GM23338 (cell line): ENCODE measurements around the gene SMC4.

ENCODE experiments used
- CREB1 ChIP-seq: fragments of 250-450 bp; sonication (Bioruptor Pico); IDR thresholded peaks from 2 replicates; pipeline ENCODE4 v1.5.0; 2020; ENCODE audit warnings: low read depth, mild to moderate bottlenecking, moderate library complexity
- EZH2 ChIP-seq: fragments of 200-600 bp; sonication (generic); IDR thresholded peaks from one replicate; pipeline ENCODE4 v1.8.0; 2017; ENCODE audit warnings: antibody characterized with exemption, mild to moderate bottlenecking, low read depth; ENCODE audit not compliant: unreplicated experiment
- EZH2phosphoT487 ChIP-seq: fragments of 200-600 bp; sonication (generic); IDR thresholded peaks from one replicate; pipeline ENCODE4 v1.8.1; 2018; ENCODE audit warnings: antibody characterized with exemption; ENCODE audit not compliant: unreplicated experiment
- POLR2AphosphoS5 ChIP-seq: IDR thresholded peaks from 2 replicates; pipeline ENCODE4 v1.6.1; 2016; ENCODE audit warnings: antibody characterized with exemption, low read depth
- STAT1 ChIP-seq: IDR thresholded peaks from one replicate; pipeline ENCODE4 v1.6.1; 2016; ENCODE audit warnings: antibody characterized with exemption; ENCODE audit not compliant: unreplicated experiment
- TF ChIP-seq, protein P1 (sequence below), 2 experiments: fragments of 200-600 bp in 1 of 2; sonication (generic) in 1 of 2; conservative IDR thresholded peaks; 2 replicates each; pipeline versions ENCODE4 v1.5.1 to v1.6.1; 2016 to 2017; ENCODE audit warnings: antibody characterized with exemption in 2 of 2, low read depth in 2 of 2, mild to moderate bottlenecking in 2 of 2, moderate library complexity in 1 of 2
- TF ChIP-seq, protein P2 (sequence below): IDR thresholded peaks from one replicate; pipeline ENCODE4 v1.6.1; 2018; ENCODE audit warnings: antibody characterized with exemption; ENCODE audit not compliant: unreplicated experiment

DNA sequence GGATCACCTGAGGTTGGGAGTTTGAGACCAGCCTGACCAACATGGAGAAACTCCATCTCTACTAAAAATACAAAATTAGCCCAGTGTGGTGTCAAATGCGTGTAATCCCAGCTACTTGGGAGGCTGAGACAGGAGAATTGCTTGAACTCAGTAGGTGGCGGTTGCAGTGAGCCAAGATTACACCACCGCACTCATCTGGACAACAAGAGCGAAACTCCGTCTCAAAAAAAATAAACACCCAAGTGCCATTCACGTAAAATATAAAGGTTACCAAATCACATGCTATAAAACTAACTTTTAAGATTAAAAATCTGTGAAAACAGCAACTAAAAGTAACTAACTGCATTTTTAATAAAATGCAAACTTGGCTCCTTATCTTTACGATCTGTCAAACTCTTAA is 41.2 kb downstream of the SMC4 start:
- TF ChIP-seq, protein P1, sequence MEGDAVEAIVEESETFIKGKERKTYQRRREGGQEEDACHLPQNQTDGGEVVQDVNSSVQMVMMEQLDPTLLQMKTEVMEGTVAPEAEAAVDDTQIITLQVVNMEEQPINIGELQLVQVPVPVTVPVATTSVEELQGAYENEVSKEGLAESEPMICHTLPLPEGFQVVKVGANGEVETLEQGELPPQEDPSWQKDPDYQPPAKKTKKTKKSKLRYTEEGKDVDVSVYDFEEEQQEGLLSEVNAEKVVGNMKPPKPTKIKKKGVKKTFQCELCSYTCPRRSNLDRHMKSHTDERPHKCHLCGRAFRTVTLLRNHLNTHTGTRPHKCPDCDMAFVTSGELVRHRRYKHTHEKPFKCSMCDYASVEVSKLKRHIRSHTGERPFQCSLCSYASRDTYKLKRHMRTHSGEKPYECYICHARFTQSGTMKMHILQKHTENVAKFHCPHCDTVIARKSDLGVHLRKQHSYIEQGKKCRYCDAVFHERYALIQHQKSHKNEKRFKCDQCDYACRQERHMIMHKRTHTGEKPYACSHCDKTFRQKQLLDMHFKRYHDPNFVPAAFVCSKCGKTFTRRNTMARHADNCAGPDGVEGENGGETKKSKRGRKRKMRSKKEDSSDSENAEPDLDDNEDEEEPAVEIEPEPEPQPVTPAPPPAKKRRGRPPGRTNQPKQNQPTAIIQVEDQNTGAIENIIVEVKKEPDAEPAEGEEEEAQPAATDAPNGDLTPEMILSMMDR (conservative IDR thresholded peaks at IDR 0.05; ENCODE audit: low read depth in 2 of 2) = no peak
- TF ChIP-seq EZH2 (no peak), EZH2phosphoT487 (no peak), POLR2AphosphoS5 (no peak), CREB1 (no peak), STAT1 (no peak)
- TF ChIP-seq, protein P2, sequence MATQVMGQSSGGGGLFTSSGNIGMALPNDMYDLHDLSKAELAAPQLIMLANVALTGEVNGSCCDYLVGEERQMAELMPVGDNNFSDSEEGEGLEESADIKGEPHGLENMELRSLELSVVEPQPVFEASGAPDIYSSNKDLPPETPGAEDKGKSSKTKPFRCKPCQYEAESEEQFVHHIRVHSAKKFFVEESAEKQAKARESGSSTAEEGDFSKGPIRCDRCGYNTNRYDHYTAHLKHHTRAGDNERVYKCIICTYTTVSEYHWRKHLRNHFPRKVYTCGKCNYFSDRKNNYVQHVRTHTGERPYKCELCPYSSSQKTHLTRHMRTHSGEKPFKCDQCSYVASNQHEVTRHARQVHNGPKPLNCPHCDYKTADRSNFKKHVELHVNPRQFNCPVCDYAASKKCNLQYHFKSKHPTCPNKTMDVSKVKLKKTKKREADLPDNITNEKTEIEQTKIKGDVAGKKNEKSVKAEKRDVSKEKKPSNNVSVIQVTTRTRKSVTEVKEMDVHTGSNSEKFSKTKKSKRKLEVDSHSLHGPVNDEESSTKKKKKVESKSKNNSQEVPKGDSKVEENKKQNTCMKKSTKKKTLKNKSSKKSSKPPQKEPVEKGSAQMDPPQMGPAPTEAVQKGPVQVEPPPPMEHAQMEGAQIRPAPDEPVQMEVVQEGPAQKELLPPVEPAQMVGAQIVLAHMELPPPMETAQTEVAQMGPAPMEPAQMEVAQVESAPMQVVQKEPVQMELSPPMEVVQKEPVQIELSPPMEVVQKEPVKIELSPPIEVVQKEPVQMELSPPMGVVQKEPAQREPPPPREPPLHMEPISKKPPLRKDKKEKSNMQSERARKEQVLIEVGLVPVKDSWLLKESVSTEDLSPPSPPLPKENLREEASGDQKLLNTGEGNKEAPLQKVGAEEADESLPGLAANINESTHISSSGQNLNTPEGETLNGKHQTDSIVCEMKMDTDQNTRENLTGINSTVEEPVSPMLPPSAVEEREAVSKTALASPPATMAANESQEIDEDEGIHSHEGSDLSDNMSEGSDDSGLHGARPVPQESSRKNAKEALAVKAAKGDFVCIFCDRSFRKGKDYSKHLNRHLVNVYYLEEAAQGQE = no peak
